Measurements from ENCODE around the gene TMEM158. TPM values are rescaled to one million over a fixed set of nuclear protein-coding genes. Genes with fewer than 3 reads are reported as not detected.

TMEM158 gene
- total and polyA plus RNA-seq, 2 of the 8 experiments (the other 6 are each of a cell fraction or from before 2014, with no cell fraction given) = 6.8 to 30.3 TPM

DNA sequence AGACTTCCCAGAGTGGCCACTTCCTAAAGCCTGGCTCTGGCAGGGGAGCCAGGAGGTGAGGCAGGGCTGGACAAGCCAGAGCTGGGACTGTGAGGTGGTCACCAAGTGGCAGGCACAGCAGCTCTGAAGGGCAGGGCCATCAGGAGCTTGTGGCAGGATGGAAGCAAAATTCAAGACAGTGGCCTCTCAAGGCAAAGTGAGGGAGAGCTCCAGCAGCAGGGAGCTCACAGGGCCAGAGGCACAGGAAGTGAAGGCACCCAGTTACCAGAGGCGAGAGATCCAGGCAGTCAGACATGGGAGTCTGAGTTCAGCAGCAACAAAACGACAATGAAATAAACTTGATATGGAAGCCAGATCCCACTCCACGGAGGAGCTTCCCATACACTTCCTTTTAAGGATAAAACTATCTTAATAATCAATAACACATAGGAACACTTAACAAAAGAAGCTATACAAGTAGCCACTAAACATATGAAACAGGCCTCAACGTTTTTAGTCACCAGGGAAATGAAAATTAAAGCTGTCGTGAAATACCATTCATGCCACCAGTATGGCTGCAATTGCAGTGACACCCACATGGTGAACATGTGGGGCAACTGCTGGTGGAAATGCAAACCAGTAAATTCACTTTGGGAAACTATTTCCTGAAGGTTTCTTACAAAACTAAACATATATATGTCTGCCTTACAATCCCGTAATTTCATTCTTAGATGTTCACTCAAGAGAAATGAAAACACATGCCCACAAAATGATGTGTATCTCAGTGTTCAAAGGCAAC lies 35.4 kb upstream of the TMEM158 start (continued):
- TF ChIP-seq, protein P1, sequence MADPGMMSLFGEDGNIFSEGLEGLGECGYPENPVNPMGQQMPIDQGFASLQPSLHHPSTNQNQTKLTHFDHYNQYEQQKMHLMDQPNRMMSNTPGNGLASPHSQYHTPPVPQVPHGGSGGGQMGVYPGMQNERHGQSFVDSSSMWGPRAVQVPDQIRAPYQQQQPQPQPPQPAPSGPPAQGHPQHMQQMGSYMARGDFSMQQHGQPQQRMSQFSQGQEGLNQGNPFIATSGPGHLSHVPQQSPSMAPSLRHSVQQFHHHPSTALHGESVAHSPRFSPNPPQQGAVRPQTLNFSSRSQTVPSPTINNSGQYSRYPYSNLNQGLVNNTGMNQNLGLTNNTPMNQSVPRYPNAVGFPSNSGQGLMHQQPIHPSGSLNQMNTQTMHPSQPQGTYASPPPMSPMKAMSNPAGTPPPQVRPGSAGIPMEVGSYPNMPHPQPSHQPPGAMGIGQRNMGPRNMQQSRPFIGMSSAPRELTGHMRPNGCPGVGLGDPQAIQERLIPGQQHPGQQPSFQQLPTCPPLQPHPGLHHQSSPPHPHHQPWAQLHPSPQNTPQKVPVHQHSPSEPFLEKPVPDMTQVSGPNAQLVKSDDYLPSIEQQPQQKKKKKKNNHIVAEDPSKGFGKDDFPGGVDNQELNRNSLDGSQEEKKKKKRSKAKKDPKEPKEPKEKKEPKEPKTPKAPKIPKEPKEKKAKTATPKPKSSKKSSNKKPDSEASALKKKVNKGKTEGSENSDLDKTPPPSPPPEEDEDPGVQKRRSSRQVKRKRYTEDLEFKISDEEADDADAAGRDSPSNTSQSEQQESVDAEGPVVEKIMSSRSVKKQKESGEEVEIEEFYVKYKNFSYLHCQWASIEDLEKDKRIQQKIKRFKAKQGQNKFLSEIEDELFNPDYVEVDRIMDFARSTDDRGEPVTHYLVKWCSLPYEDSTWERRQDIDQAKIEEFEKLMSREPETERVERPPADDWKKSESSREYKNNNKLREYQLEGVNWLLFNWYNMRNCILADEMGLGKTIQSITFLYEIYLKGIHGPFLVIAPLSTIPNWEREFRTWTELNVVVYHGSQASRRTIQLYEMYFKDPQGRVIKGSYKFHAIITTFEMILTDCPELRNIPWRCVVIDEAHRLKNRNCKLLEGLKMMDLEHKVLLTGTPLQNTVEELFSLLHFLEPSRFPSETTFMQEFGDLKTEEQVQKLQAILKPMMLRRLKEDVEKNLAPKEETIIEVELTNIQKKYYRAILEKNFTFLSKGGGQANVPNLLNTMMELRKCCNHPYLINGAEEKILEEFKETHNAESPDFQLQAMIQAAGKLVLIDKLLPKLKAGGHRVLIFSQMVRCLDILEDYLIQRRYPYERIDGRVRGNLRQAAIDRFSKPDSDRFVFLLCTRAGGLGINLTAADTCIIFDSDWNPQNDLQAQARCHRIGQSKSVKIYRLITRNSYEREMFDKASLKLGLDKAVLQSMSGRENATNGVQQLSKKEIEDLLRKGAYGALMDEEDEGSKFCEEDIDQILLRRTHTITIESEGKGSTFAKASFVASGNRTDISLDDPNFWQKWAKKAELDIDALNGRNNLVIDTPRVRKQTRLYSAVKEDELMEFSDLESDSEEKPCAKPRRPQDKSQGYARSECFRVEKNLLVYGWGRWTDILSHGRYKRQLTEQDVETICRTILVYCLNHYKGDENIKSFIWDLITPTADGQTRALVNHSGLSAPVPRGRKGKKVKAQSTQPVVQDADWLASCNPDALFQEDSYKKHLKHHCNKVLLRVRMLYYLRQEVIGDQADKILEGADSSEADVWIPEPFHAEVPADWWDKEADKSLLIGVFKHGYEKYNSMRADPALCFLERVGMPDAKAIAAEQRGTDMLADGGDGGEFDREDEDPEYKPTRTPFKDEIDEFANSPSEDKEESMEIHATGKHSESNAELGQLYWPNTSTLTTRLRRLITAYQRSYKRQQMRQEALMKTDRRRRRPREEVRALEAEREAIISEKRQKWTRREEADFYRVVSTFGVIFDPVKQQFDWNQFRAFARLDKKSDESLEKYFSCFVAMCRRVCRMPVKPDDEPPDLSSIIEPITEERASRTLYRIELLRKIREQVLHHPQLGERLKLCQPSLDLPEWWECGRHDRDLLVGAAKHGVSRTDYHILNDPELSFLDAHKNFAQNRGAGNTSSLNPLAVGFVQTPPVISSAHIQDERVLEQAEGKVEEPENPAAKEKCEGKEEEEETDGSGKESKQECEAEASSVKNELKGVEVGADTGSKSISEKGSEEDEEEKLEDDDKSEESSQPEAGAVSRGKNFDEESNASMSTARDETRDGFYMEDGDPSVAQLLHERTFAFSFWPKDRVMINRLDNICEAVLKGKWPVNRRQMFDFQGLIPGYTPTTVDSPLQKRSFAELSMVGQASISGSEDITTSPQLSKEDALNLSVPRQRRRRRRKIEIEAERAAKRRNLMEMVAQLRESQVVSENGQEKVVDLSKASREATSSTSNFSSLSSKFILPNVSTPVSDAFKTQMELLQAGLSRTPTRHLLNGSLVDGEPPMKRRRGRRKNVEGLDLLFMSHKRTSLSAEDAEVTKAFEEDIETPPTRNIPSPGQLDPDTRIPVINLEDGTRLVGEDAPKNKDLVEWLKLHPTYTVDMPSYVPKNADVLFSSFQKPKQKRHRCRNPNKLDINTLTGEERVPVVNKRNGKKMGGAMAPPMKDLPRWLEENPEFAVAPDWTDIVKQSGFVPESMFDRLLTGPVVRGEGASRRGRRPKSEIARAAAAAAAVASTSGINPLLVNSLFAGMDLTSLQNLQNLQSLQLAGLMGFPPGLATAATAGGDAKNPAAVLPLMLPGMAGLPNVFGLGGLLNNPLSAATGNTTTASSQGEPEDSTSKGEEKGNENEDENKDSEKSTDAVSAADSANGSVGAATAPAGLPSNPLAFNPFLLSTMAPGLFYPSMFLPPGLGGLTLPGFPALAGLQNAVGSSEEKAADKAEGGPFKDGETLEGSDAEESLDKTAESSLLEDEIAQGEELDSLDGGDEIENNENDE (IDR thresholded peaks at IDR 0.05; ENCODE audit: insufficient replicate concordance, low read length) = no peak

Data from H1 (cell line).